GM12878 (cell line): ENCODE measurements around the gene TRABD. TPM values are rescaled to one million over a fixed set of nuclear protein-coding genes. Genes with fewer than 3 reads are reported as not detected.

Experiments used
- ATAC-seq: fragments of 200-7000 bp; cut with Tn5 transposase; 3 replicates; pipeline ENCODE4 v1.9.1; 2020; ENCODE audit warnings: mild to moderate bottlenecking, moderate library complexity
- BruUV-seq: library from RNA; stranded (reverse); fragments of 400-500 nt; replicated peaks from 2 replicates; lab custom pipeline; 2021; lab: Mats Ljungman, UMichigan
- CTCF ChIA-PET: fragments of 300-600 bp; sonication (Branson Sonifier 250); formaldehyde crosslinking; extraction: SDS; loops from one replicate; lab custom pipeline; 2021; ENCODE audit warnings: inconsistent platforms; lab: Yijun Ruan, JAX
- POLR2A ChIA-PET: fragments of 350-600 bp; formaldehyde crosslinking; extraction: SDS; loops from one replicate; lab custom pipeline; 2021; ENCODE audit warnings: inconsistent platforms; lab: Charles Lee
- RAD21 ChIA-PET: fragments of 300-600 bp; sonication (Branson Sonifier 250); formaldehyde crosslinking; loops from one replicate; lab custom pipeline; 2023; ENCODE audit warnings: antibody characterized with exemption; ENCODE audit not compliant: unreplicated experiment; lab: Charles Lee
- SMC1A ChIA-PET: fragments of 300-600 bp; sonication (Branson Sonifier 250); formaldehyde crosslinking; loops from one replicate; lab custom pipeline; 2023; ENCODE audit not compliant: unreplicated experiment, uncharacterized antibody; lab: Charles Lee
- DNase-seq: peaks from one replicate; pipeline ENCODE4 v3.0.0-alpha.2; 2011; ENCODE audit warnings: low read depth, low spot score
- FAIRE-seq: peaks from 3 replicates; lab custom pipeline; 2011; peaks lifted over from hg19 to GRCh38; lab: Jason Lieb, UNC
- H2AFZ ChIP-seq: 2 replicates; pipeline ENCODE4 v1.6.0; 2011; ENCODE audit warnings: low read depth, low read length, control low read depth; ENCODE audit not compliant: control insufficient read depth
- H3K27ac ChIP-seq: 2 replicates; pipeline ENCODE4 v1.5.1; 2011; ENCODE audit warnings: control low read depth; ENCODE audit not compliant: control insufficient read depth, insufficient read depth
- H3K27me3 ChIP-seq, 2 experiments: replicated peaks in 1 of 2; 2 replicates each; pipeline versions ENCODE4 v1.6.0 to v1.6.1; 2011; ENCODE audit warnings: low read length in 1 of 2; ENCODE audit not compliant: control insufficient read depth in 2 of 2, insufficient read depth in 2 of 2
- H3K36me3 ChIP-seq, 2 experiments: 2 replicates each; pipeline ENCODE4 v1.5.1; 2011; ENCODE audit warnings: low read length in 1 of 2; ENCODE audit not compliant: control insufficient read depth in 2 of 2, insufficient read depth in 2 of 2
- H3K4me1 ChIP-seq: 2 replicates; pipeline ENCODE4 v1.6.1; 2011; ENCODE audit warnings: mild to moderate bottlenecking, low read length, moderate library complexity, mixed read lengths; ENCODE audit not compliant: control insufficient read depth, insufficient read depth
- H3K4me2 ChIP-seq: 2 replicates; pipeline ENCODE4 v1.6.0; 2011; ENCODE audit warnings: control low read depth; ENCODE audit not compliant: control insufficient read depth, insufficient read depth
- H3K4me3 ChIP-seq: fragments of 200-600 bp; sonication (generic); 2 replicates; pipeline ENCODE4 v1.5.1; 2016
- H3K79me2 ChIP-seq: 2 replicates; pipeline ENCODE4 v1.6.0; 2011; ENCODE audit warnings: low read length; ENCODE audit not compliant: control insufficient read depth, insufficient read depth
- H3K9ac ChIP-seq: 2 replicates; pipeline ENCODE4 v1.8.0; 2011; ENCODE audit warnings: low read length, control low read depth, mixed read lengths; ENCODE audit not compliant: control insufficient read depth, insufficient read depth
- H3K9me3 ChIP-seq: replicated peaks from 3 replicates; pipeline ENCODE4 v1.5.1; 2011; ENCODE audit warnings: mild to moderate bottlenecking, low read length; ENCODE audit not compliant: control insufficient read depth, insufficient read depth
- H4K20me1 ChIP-seq: 2 replicates; pipeline ENCODE4 v1.6.0; 2011; ENCODE audit not compliant: control insufficient read depth, insufficient read depth
- ATF2 ChIP-seq: IDR thresholded peaks from 2 replicates; pipeline ENCODE4 v1.6.1; 2012; ENCODE audit warnings: low read length, inconsistent platforms
- BMI1 ChIP-seq: fragments of 450-650 bp; IDR thresholded peaks from 2 replicates; pipeline ENCODE4 v1.6.1; 2016; ENCODE audit warnings: mild to moderate bottlenecking, moderate library complexity, borderline replicate concordance
- CTCF ChIP-seq, 3 experiments: IDR thresholded peaks in 2 of 3; conservative IDR thresholded peaks in 1 of 3; 2 replicates each; pipeline ENCODE4 v1.5.1; 2011; ENCODE audit warnings: low read depth in 3 of 3, low read length in 3 of 3, mild to moderate bottlenecking in 3 of 3, control low read depth in 2 of 3, moderate library complexity in 2 of 3, inconsistent platforms in 1 of 3, mixed read lengths in 1 of 3; ENCODE audit not compliant: control insufficient read depth in 2 of 3, insufficient read depth in 1 of 3; ENCODE audit errors: extremely low read depth in 1 of 3
- HDAC6 ChIP-seq: fragments of 200-600 bp; sonication (generic); IDR thresholded peaks from one replicate; pipeline ENCODE4 v1.8.0; 2017; ENCODE audit warnings: antibody characterized with exemption; ENCODE audit not compliant: unreplicated experiment
- IKZF2 ChIP-seq, 2 experiments: fragments of 450-650 bp; IDR thresholded peaks; 2 replicates each; pipeline ENCODE4 v1.6.1; 2017; ENCODE audit warnings: mild to moderate bottlenecking in 2 of 2, moderate library complexity in 2 of 2
- KLF5 ChIP-seq: fragments of 450-650 bp; IDR thresholded peaks from 2 replicates; pipeline ENCODE4 v1.6.1; 2014; ENCODE audit warnings: mild to moderate bottlenecking; ENCODE audit not compliant: partially characterized antibody
- LARP7 ChIP-seq: fragments of 450-650 bp; IDR thresholded peaks from 2 replicates; pipeline ENCODE4 v1.6.1; 2017; ENCODE audit warnings: mild to moderate bottlenecking
- NBN ChIP-seq: fragments of 450-650 bp; IDR thresholded peaks from 2 replicates; pipeline ENCODE4 v1.6.1; 2016
- PAX8 ChIP-seq: fragments of 450-650 bp; IDR thresholded peaks from 2 replicates; pipeline ENCODE4 v1.6.1; 2017; ENCODE audit warnings: mild to moderate bottlenecking, moderate library complexity
- POLR2A ChIP-seq: IDR thresholded peaks from 2 replicates; pipeline ENCODE4 v1.6.1; 2011; ENCODE audit warnings: low read depth, mild to moderate bottlenecking, low read length
- SIX5 ChIP-seq: IDR thresholded peaks from 2 replicates; pipeline ENCODE4 v1.6.1; 2011; ENCODE audit warnings: mild to moderate bottlenecking, low read depth, low read length, moderate library complexity; ENCODE audit not compliant: severe bottlenecking
- TCF3 ChIP-seq: IDR thresholded peaks from 2 replicates; pipeline ENCODE4 v1.6.1; 2012; ENCODE audit warnings: low read depth, mild to moderate bottlenecking, low read length, borderline replicate concordance; ENCODE audit not compliant: insufficient read depth
- WGBS: methylation state at CpG from one replicate; pipeline ENCODE4 v1.1.6; 2016; ENCODE audit warnings: low lambda C conversion rate; ENCODE audit not compliant: insufficient replicate concordance, insufficient coverage; ENCODE audit errors: missing lambda C conversion rate; 5-methylcytosine and 5-hydroxymethylcytosine counted together
- in situ Hi-C: fragments of 300-500 bp; cut with MboI; formaldehyde crosslinking; loops from 9 replicates; pipeline ENCODE4 v1.14.3; 2018; ENCODE audit warnings: mixed read lengths
- intact Hi-C: fragments of 100-400 bp; cut with micrococcal nuclease; formaldehyde crosslinking; loops from one replicate; pipeline ENCODE4 v1.14.2; 2022; ENCODE audit not compliant: unreplicated experiment
- polyA plus RNA-seq, 11 experiments: library from polyadenylated mRNA; depleted of rRNA in 4 of 11; unstranded in 6 of 11; stranded (reverse) in 5 of 11; fragments of >200 nt; fragmentation: Nextera tagmentation in 4 of 11; fragmentation: Illumina TruSeq in 1 of 11; extraction: Ambion mirVana in 4 of 11; extraction: Trizol in 1 of 11; gene quantifications; 1 replicate in 1 of 11; 2 replicates in 10 of 11; pipeline versions ENCODE4 v1.2.1 to v1.2.3, GENCODE V29; 2011 to 2016; ENCODE audit warnings: inconsistent platforms in 2 of 11, missing spikeins in 2 of 11, low read depth in 1 of 11
- total RNA-seq, 4 experiments: library from RNA; depleted of rRNA in 3 of 4; stranded (reverse); fragments of >200 nt in 3 of 4; fragmentation: Illumina TruSeq in 1 of 4; extraction: Trizol in 1 of 4; gene quantifications; 2 replicates each; pipeline versions ENCODE4 v1.2.1 to v1.2.3, GENCODE V29; 2013 to 2021

Gene TRABD
- total and polyA plus RNA-seq, 10 of the 15 experiments (the other 5 are each of a cell fraction or from before 2014, with no cell fraction given) = 0.43 to 116 (median 58.1) TPM

- CTCF ChIA-PET = no interaction called here
- Histone ChIP-seq H3K4me3 (no peak overlapping the region), H3K4me1 (no peaks in the 10 kb centered on the region), H3K9me3 (no peaks in the 10 kb centered on the region), H2AFZ (no peak overlapping the region), H3K79me2 (no peaks in the 10 kb centered on the region; the same call in 1 of the 2 replicates), H3K4me2 (no peak overlapping the region), H3K27me3 (no peaks in the 10 kb centered on the region), H3K27ac (no peak overlapping the region), H4K20me1 (no peaks in the 10 kb centered on the region), H3K36me3 (peaks cover 24 to 59% of the 10 kb centered on the region in 2 experiments; a peak in 3 of 4 replicates), H3K9ac (no peak overlapping the region)
- ATAC-seq = no peak
- RAD21 ChIA-PET = no interaction called here
- SMC1A ChIA-PET = no interaction called here
- POLR2A ChIA-PET = no interaction called here
- no peak for DNase-seq
- in situ Hi-C loops (no loop called here), intact Hi-C loops (no loop called here)
- WGBS = 96% methylated on average over 57 of the region's 57 CpGs
- TF ChIP-seq BMI1 (no peak), POLR2A (peak; percentile 27; the same call in 1 of the 2 replicates)
- FAIRE-seq = no peak
- no TSS peak for BruUV-seq
Measured at GRCh38 chr22:50216684-50217520, 31.2 kb downstream of the TRABD start.

GRCh38 chr22:50217543-50218152, 31.9 kb downstream of the TRABD start:
- CTCF ChIA-PET = no interaction called here
- no peak for FAIRE-seq

More at GRCh38 chr22:50217543-50218152, 31.9 kb downstream of the TRABD start:
- no peaks in the 10 kb centered on the region for H4K20me1 ChIP-seq
- 86% methylated on average over 21 of the region's 21 CpGs for WGBS
- no peaks in the 10 kb centered on the region; the same call in 1 of the 2 replicates for H3K79me2 ChIP-seq
- in situ Hi-C loops = no loop called here
- no peak for DNase-seq
- no peak overlapping the region for H3K4me3 ChIP-seq
- no TSS peak for BruUV-seq
- TF ChIP-seq TCF3 (no peak), CTCF (IDR thresholded peaks at IDR 0.05 in 2 of 3, conservative IDR thresholded peaks at IDR 0.05 in 1 of 3; ENCODE audit: control insufficient read depth in 2 of 3, extremely low read depth in 1 of 3, insufficient read depth in 1 of 3, low read depth in 3 of 3, low read length in 3 of 3) (no peak), ATF2 (no peak), HDAC6 (no peak), IKZF2 (IDR thresholded peaks at IDR 0.05) (no peak), NBN (no peak), SIX5 (no peak), LARP7 (no peak), KLF5 (no peak), PAX8 (no peak)
- ChIA-PET POLR2A (no interaction called here), RAD21 (no interaction called here), SMC1A (no interaction called here)
- no peaks in the 10 kb centered on the region for H3K27me3 ChIP-seq
- intact Hi-C loops = no loop called here
- no peaks in the 10 kb centered on the region for H3K9me3 ChIP-seq
- no peaks in the 10 kb centered on the region for H3K4me1 ChIP-seq
- no peak overlapping the region for H3K9ac ChIP-seq
- no peak for ATAC-seq
- no peak overlapping the region for H3K27ac ChIP-seq
- H3K4me2 ChIP-seq = no peak overlapping the region
- no peak overlapping the region for H2AFZ ChIP-seq
- H3K36me3 ChIP-seq = peaks cover 17 to 58% of the 10 kb centered on the region in 2 experiments; a peak in 3 of 4 replicates
